H1 (cell line): ENCODE results near the gene SSH2. TPM values are rescaled to one million over a fixed set of nuclear protein-coding genes. Genes with fewer than 3 reads are reported as not detected.

Experiments
- POLR2A ChIP-seq, 2 experiments: IDR thresholded peaks; 1 replicate in 1 of 2; 2 replicates in 1 of 2; pipeline ENCODE4 v1.6.1; 2011; ENCODE audit warnings: low read depth in 2 of 2, low read length in 2 of 2, mild to moderate bottlenecking in 2 of 2; ENCODE audit errors: control extremely low read depth in 1 of 2
- TAF7 ChIP-seq: optimal IDR thresholded peaks from 2 replicates; pipeline ENCODE3; 2011; ENCODE audit warnings: low read depth, mild to moderate bottlenecking, inconsistent platforms, low read length, moderate library complexity, borderline replicate concordance
- polyA plus RNA-seq, 7 experiments: library from polyadenylated mRNA; depleted of rRNA in 3 of 7; stranded (reverse) in 5 of 7; unstranded in 2 of 7; fragments of >200 nt in 5 of 7; fragments of 200-250 nt in 2 of 7; gene quantifications; 1 replicate in 5 of 7; 2 replicates in 1 of 7; 4 replicates in 1 of 7; pipeline versions ENCODE4 v1.2.1 to v1.2.3, GENCODE V29; 2011 to 2013; ENCODE audit warnings: missing spikeins in 2 of 7, mixed read lengths in 2 of 7
- total RNA-seq: library from RNA; stranded (reverse); fragmentation: NEBNext Ultra II Directional; extraction: Animal tissue kit (Norgen Biotek cat#: 25700); gene quantifications from 2 replicates; pipeline ENCODE4 v1.2.1, GENCODE V29; 2021

The SSH2 gene
- total and polyA plus RNA-seq, 2 of the 8 experiments (the other 6 are each of a cell fraction or from before 2014, with no cell fraction given): 5.2 to 15.9 TPM

- TF ChIP-seq TAF7: no peak
- no peak for TF ChIP-seq POLR2A (IDR thresholded peaks at IDR 0.05; ENCODE audit: control extremely low read depth in 1 of 2, low read depth in 2 of 2, low read length in 2 of 2)
- TF ChIP-seq, all 59 proteins: peak for 0
Observed at GRCh38 chr17:29687596-29687995, 242.4 kb downstream of the SSH2 start (continued).
